Right forelimb (tissue), 1 donor: Measurements from ENCODE around the gene GLP1R.

Source experiments
- DNase-seq: peaks from one replicate; pipeline ENCODE4 v3.0.0-alpha.2; 2018

The GLP1R gene

GRCh38 chr6:39048481-39049399, at the start of gene GLP1R:
Gene GLP1R (plus strand): TSS chr6:39048781. CDS start chr6:39048841, 60 bp downstream.
- DNase-seq = no peak

GRCh38 chr6:39003072-39003471, 45.5 kb upstream of the GLP1R start:
- no peak for DNase-seq

GRCh38 chr6:39003492-39003891, 45.1 kb upstream of the GLP1R start:
- DNase-seq = no peak

GRCh38 chr6:39004801-39005200, 43.8 kb upstream of the GLP1R start:
- no peak for DNase-seq

- DNase-seq = no peak
These were observed 42.8 kb upstream of the GLP1R start for GRCh38 chr6:39005774-39006173.

- no peak for DNase-seq
These were observed 41.0 kb upstream of the GLP1R start for GRCh38 chr6:39007575-39007974.

GRCh38 chr6:39008737-39009136, 39.8 kb upstream of the GLP1R start:
- no peak for DNase-seq

GRCh38 chr6:39009476-39009875, 39.1 kb upstream of the GLP1R start:
- DNase-seq = no peak

- DNase-seq = no peak
These were observed 31.6 kb upstream of the GLP1R start for GRCh38 chr6:39016839-39017546.

GRCh38 chr6:39017547-39017880, 31.1 kb upstream of the GLP1R start:
- DNase-seq = no peak

- no peak for DNase-seq
These were observed 30.5 kb upstream of the GLP1R start for GRCh38 chr6:39018103-39018502.

- DNase-seq = no peak
These were observed 28.4 kb upstream of the GLP1R start for GRCh38 chr6:39020136-39020535.

- no peak for DNase-seq
These were observed 27.5 kb upstream of the GLP1R start for GRCh38 chr6:39021041-39021440.

GRCh38 chr6:39021779-39022178, 26.8 kb upstream of the GLP1R start:
- no peak for DNase-seq

GRCh38 chr6:39026175-39026574, 22.4 kb upstream of the GLP1R start:
- DNase-seq = no peak

- no peak for DNase-seq
These were observed 19.2 kb upstream of the GLP1R start for GRCh38 chr6:39029156-39030011.

- DNase-seq = no peak
These were observed 12.9 kb upstream of the GLP1R start for GRCh38 chr6:39035681-39036080.

GRCh38 chr6:39037082-39037508, 11.5 kb upstream of the GLP1R start:
- no peak for DNase-seq

GRCh38 chr6:39037707-39038106, 10.9 kb upstream of the GLP1R start:
- no peak for DNase-seq

GRCh38 chr6:39040080-39040673, 8.4 kb upstream of the GLP1R start:
- DNase-seq = no peak

GRCh38 chr6:39041072-39041471, 7.5 kb upstream of the GLP1R start:
- DNase-seq = no peak

GRCh38 chr6:39043776-39044175, 4.8 kb upstream of the GLP1R start:
- DNase-seq = no peak

- DNase-seq = no peak
These were observed 4.4 kb upstream of the GLP1R start for GRCh38 chr6:39044181-39044580.
